ENCODE measurements around the gene TRHDE.

DNA sequence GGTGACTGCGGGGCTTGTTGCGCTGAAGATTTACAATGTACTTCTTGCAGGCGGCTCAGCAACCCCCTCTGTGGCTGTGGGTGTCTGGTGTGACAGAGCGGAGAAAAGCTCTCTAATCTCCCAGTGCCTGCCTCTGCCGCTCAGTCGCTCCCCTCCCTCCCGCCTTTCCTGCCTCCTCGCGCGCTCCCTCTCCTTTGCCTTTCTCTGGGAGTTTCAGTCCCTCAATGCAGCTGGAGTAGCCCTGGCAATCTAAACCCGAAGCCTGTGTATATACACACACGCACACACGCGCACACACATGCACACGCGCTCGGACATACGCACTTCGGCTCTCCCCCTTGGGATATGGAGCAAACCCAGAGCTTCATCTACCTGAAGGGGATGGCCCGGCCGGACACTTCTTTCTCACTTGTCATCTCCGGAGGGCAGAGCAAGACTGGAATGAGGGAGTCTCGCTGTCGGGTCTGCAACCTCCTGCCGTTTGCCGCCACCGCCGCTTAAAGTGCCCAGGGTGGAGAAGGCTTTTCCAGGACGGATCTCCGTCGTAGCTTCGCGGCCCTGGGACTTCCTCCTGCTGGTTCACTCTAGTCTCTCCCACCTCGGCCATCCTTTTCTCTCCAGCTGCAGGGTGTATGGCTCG lies 599 bp upstream of the TRHDE start:
- TF ChIP-seq, protein P1, sequence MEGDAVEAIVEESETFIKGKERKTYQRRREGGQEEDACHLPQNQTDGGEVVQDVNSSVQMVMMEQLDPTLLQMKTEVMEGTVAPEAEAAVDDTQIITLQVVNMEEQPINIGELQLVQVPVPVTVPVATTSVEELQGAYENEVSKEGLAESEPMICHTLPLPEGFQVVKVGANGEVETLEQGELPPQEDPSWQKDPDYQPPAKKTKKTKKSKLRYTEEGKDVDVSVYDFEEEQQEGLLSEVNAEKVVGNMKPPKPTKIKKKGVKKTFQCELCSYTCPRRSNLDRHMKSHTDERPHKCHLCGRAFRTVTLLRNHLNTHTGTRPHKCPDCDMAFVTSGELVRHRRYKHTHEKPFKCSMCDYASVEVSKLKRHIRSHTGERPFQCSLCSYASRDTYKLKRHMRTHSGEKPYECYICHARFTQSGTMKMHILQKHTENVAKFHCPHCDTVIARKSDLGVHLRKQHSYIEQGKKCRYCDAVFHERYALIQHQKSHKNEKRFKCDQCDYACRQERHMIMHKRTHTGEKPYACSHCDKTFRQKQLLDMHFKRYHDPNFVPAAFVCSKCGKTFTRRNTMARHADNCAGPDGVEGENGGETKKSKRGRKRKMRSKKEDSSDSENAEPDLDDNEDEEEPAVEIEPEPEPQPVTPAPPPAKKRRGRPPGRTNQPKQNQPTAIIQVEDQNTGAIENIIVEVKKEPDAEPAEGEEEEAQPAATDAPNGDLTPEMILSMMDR (IDR thresholded peaks at IDR 0.05) = no peak
- TF ChIP-seq POLR2A (IDR thresholded peaks at IDR 0.05) (no peak), EP300 (IDR thresholded peaks at IDR 0.05) (no peak)
